HG03097 (cell line): ENCODE measurements around the gene NRIP2.

Experiments
- ATAC-seq: cut with Tn5 transposase; IDR thresholded peaks from one replicate; pipeline ENCODE4 v1.9.1; 2021; ENCODE audit not compliant: unreplicated experiment, low FRiP score

NRIP2 gene

DNA sequence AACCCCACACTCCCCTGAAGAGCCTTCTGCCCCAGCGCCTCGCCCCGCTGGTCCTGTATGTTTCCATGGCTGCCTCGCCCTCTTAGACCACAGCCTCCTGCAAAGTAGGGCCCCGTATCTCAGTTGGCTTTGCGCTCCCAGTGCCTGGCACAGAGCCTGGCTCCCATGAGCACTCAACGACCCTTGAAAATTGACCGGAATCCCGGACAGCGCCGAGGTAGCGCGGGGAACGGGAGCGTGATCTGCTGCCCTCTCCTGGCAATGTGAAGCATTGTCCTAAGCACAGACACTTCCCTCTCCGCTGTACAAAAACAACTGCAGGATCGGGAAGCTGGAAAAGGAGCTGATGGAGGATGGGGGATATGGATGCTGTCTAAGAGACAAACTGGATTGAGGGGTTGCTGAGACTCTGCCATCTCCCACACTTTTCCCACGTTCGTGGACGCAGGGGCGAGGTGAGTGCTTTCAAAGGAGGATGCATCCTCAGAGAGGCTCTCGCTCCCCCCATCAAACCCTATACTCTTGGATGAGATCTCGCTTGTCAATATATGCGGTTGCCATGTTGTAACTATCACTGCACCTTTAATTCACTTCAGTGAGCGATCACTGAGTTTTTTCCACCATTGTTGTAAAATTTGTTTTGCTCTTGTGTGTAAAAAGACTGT is 50.8 kb downstream of the NRIP2 start:
- ATAC-seq, result no peak

DNA sequence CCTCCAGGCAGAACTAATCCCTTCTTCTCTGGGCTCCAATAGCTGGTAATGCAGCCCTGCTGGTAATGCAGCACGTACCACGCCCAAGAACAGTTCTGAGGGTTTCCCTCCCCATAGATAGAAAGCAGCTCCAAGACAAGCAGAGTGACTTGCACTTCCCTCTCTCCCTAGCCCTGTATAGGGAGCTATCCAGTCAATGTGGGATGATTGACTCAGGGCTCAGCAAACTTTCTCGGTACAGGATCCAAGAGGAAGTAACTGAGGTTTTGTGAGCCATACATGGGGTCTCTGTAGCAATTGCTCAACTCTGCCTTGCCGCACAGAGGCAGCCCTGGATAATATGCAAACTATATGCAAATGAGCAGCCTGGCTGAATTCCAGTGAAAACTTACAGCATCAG is 55.6 kb downstream of the NRIP2 start:
- ATAC-seq, result no peak

DNA sequence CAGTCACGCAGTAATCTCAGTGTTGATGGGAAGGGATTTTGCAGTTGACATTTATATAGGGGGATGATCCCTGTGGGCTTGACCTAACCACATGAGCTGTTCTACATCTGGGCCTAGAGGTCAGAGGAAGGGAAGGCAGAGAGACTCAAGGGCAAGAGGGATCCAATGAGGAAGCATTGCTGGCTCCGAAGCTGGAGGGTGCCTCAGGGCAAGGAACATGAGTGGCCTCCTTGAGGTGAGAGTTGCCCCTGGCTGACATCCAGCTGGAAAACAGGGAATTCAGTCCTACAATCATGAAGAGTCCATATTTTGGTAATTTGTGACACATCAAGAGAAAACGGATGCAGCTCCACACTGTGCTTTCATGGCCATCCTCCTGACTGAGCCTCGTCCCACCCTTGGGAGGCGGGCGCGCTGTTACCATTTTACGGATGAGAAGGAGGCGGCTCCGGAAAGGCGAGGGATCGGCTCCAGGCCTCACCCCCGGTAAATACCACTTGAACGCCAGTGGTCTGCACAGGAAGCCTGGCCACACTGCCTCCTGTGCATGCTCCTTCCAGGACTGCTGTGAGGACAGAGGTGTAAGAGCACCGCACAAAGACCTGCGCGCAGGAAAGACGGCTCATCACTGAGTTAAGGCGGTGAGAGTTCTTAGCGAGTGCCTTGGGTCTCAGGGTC is 58.6 kb downstream of the NRIP2 start:
- ATAC-seq, result no peak

DNA sequence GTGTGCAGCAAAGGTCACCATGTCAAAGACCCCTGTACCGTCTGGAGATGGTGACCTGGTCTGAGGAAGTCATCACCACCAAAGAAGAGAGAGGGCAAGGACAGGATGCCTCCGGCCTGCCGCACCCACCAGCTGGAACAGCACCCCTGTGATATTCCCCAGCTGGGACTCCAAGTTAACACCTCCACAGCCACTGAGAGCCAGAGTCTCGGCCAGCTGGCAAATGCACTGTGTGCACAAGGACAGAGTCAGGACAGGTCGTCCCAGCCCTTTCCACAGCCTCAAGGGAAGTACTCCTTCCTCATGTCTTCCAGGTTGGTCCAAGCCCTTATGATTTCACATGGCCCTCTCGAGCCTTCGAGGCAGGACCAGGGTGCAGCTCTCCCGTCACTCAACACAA is 59.4 kb downstream of the NRIP2 start:
- ATAC-seq, result no peak
